GM19035 (cell line): ENCODE data around the gene ITGA8.
"Not testable (repeated sequence)": the region's sequence is repeated elsewhere in the genome, so short reads cannot be mapped to it uniquely, and the experiment has no call there.

Experiments used
- ATAC-seq: cut with Tn5 transposase; IDR thresholded peaks from one replicate; pipeline ENCODE4 v1.9.1; 2021; ENCODE audit not compliant: unreplicated experiment

Gene ITGA8

GRCh38 chr10:15690031-15690430 lies 29.7 kb downstream of the ITGA8 start:
- ATAC-seq: no peak

- no peak for ATAC-seq
Measured at GRCh38 chr10:15684768-15685167, 35.0 kb downstream of the ITGA8 start.

GRCh38 chr10:15681076-15681475 lies 38.6 kb downstream of the ITGA8 start:
- no peak for ATAC-seq

- ATAC-seq: no peak
Measured at GRCh38 chr10:15678851-15679250, 40.9 kb downstream of the ITGA8 start.

- ATAC-seq: no peak
Measured at GRCh38 chr10:15672469-15672868, 47.3 kb downstream of the ITGA8 start.

GRCh38 chr10:15670880-15671279 lies 48.8 kb downstream of the ITGA8 start:
- no peak for ATAC-seq

- no peak for ATAC-seq
Measured at GRCh38 chr10:15661574-15661973, 58.1 kb downstream of the ITGA8 start.

- ATAC-seq: no peak
Measured at GRCh38 chr10:15660990-15661389, 58.7 kb downstream of the ITGA8 start.

- ATAC-seq: no peak
Measured at GRCh38 chr10:15658069-15658702, 61.5 kb downstream of the ITGA8 start.

- ATAC-seq: no peak
Measured at GRCh38 chr10:15652757-15653156, 67.0 kb downstream of the ITGA8 start.

GRCh38 chr10:15652117-15652516 lies 67.6 kb downstream of the ITGA8 start:
- ATAC-seq: no peak

GRCh38 chr10:15651175-15651574 lies 68.5 kb downstream of the ITGA8 start:
- no peak for ATAC-seq

- ATAC-seq: no peak
Measured at GRCh38 chr10:15642095-15642494, 77.6 kb downstream of the ITGA8 start.

- no peak for ATAC-seq
Measured at GRCh38 chr10:15640536-15641085, 79.1 kb downstream of the ITGA8 start.

- no peak for ATAC-seq
Measured at GRCh38 chr10:15636446-15636845, 83.3 kb downstream of the ITGA8 start.

- ATAC-seq: no peak
Measured at GRCh38 chr10:15632456-15633091, 87.1 kb downstream of the ITGA8 start.

GRCh38 chr10:15631205-15631604 lies 88.5 kb downstream of the ITGA8 start:
- not testable (repeated sequence) for ATAC-seq

- ATAC-seq: no peak
Measured at GRCh38 chr10:15630353-15630752, 89.4 kb downstream of the ITGA8 start.

- no peak for ATAC-seq
Measured at GRCh38 chr10:15627617-15628196, 92.0 kb downstream of the ITGA8 start.

- no peak for ATAC-seq
Measured at GRCh38 chr10:15626937-15627336, 92.8 kb downstream of the ITGA8 start.

GRCh38 chr10:15625261-15625660 lies 94.5 kb downstream of the ITGA8 start:
- no peak for ATAC-seq
